Stimulated activated CD4-positive, alpha-beta T cell treated with anti-CD3 and anti-CD28 coated beads, Interleukin-1b, Interleukin-23, amount 100 ng/mL, for 48 hours (primary cell): Measurements from ENCODE around the gene CKS1B.
A peak's percentile ranks its signal among the peaks of the same experiment; 100 is the strongest.
"Not testable (repeated sequence)": the region's sequence is repeated elsewhere in the genome, so short reads cannot be mapped to it uniquely, and the experiment has no call there.

Source experiments
- DNase-seq: peaks from one replicate; pipeline ENCODE4 v3.0.0-alpha.2; 2020

Gene CKS1B

DNA sequence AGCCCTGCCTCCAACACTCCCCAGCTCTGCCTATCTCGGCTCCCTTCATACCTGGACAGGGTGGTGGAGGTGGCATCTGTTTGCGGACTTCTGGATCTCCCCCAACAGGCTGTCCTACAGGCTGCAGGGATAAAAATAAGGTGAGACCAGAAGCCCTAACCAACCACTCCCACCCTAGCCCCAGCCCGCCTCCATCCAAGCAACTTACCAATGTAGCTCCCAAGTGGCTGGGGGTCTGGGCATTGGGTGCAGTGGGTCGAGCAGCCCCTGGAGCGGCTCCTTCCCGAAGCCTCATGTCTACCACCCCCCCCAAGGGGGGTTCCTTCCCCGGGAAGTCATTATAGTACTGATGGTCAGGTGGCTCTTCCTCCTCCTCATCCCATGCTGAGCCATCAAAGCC is 8.4 kb upstream of the CKS1B start:
- DNase-seq = no peak

DNA sequence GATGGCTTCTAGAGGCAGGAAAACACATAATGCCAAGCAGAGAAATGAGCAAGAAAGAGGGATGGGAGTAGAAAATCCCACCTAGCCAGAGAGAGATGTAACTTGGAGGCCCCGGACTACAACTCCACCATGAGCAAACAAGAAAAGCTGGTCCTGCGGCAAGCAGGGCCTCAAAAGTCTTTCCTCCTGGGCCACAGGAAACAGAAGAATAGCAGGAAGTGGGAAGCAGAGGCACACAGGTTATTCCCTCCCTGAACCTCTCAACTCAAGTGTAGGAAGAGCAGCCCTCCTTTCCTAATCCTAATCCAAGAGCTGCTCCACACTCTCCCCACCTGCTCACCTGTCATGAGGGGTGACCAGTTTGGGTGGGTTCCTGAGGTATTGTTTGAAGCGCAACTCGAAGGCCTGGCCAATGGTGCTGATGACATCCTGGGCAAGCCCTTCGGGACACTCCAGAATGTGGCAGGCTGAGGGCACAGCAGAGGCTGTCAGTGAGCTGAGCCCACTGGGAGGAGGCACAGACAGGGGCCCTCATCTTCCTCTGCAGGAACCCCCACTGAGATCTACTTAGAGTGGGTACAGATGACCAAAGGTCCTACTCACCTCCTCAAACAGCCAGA is 7.0 kb upstream of the CKS1B start:
- no peak for DNase-seq

DNA sequence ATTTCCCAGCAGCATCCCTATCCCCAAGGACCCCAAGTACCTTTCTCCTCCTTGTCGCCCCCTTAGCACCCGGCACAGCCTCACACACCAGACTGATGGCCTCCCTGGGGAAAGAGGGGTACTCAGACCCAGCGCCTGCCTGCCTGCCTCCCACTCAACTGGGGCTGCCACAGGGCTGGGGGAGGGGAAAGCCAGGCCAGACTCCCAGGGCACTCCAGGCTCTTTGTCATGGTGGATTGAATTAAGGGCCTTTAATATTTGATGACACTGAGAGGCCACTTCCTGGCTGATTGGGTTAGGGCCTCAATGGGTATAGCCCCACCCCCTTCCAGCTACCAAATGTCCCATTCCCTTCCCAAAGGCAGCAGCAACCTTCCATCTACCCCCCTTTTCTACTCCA is 5.8 kb upstream of the CKS1B start:
- no peak for DNase-seq

DNA sequence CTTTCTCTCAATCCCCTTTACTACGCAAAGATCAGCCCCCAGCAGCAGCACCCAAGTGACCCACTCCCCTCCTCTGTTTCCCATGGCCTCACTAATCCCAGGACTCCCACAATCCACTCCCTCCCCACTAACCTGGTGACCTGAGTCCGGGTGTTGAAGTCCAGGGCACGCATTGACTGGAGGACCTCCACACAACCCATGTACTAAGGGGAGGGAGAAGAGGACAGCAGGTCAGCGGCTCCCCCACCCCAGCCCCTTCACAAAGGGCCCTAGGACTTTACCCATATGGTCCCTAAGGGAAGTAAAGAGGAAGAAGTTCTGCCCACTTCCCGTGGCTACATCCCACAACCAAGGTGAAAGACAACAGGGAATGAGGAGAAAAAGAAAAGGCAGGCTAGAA is 5.2 kb upstream of the CKS1B start:
- DNase-seq = no peak

GRCh38 chr1:154969860-154970452 is 4.5 kb upstream of the CKS1B start:
- DNase-seq = no peak

- DNase-seq = peak; percentile 55
These were observed 3.7 kb upstream of the CKS1B start, which contains the start of gene SHC1 for GRCh38 chr1:154970631-154971340. SHC1 (minus strand) TSS chr1:154970747; CDS start chr1:154970526, 221 bp downstream.

DNA sequence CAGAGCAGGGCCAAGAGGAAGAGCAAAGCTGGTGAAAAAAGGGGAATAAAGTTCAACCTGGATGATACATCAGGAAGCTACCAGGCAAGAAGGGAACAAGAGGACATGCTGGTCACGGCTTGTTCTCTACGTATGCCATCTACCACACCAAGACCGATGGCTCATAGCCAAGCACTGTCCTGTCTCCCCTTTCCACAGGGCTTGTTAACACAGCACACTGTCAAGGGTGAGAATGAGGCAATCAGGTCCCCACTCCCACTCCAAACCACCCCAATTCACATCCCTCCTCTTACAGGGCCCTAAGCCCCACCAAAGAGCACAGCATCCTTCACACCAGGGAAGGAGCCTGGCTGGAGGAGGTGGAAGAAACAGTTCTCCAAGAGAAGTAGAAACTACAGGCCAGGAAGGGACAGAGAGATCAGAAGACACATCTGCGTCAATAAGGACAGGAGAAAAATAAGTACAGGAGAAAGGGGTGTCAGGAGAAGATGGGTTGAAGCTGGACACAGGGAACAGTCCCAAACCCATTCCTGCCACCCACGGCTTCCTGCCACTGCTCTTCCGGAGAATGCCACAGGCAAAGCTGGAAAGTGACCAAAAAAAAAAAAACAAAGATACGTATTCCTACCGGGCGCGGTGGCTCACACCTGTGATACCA is 3.0 kb upstream of the CKS1B start:
- DNase-seq = no peak

DNA sequence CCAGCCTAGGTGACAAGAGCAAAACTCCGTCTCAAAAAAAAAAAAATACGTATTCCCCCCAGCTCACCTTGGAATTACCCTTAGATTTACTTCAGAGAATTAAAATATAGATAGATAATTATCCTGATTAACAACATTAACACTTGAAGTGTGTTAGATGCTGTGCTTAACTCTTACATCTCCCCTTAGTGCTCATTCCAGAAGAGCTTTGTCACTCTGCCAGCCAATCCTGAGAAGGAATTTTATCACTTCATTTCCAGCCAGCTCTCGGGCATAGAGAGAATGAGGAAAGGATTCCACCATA is 2.3 kb upstream of the CKS1B start:
- DNase-seq = no peak

- DNase-seq = no peak
These were observed 1.8 kb upstream of the CKS1B start for GRCh38 chr1:154972517-154973343.

DNA sequence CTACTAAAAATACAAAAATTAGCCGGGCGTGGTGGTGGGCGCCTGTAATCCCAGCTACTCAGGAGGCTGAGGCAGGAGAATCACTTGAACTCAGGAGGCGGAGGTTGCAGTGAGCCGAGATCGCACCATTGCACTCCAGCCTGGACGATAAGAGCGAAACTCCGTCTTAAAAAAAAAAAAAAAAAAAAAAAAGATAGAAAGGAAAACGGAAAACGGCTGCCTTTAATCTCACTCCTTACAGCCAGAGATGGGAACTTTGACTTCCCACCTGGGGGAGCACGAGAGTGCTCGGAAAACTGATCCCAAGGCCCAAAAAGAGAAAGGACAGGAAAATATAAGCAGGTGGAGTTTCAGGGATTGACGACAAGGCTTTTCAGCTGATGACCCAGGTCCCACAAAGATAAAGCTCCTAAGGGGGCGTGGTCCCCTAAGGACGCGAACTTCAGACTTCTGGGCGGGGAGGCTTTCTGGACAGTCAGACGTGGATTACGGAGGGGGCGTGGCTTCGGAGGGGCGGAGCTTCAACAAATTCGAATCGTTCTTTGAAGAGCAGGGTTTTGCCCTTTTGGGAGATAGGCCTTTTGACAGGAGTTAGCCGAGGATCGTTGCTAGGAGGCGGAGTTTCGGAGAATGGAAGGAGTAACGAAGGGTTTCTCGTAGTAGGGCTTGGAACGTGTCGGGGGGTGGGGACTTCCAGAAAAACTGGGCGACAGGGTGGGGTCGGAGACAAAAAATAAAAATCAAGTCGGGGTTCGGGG is 958 bp upstream of the CKS1B start:
- DNase-seq = peak; percentile 97

- DNase-seq = peak; percentile 96
These were observed 427 bp downstream of the CKS1B start for GRCh38 chr1:154974808-154975408.

DNA sequence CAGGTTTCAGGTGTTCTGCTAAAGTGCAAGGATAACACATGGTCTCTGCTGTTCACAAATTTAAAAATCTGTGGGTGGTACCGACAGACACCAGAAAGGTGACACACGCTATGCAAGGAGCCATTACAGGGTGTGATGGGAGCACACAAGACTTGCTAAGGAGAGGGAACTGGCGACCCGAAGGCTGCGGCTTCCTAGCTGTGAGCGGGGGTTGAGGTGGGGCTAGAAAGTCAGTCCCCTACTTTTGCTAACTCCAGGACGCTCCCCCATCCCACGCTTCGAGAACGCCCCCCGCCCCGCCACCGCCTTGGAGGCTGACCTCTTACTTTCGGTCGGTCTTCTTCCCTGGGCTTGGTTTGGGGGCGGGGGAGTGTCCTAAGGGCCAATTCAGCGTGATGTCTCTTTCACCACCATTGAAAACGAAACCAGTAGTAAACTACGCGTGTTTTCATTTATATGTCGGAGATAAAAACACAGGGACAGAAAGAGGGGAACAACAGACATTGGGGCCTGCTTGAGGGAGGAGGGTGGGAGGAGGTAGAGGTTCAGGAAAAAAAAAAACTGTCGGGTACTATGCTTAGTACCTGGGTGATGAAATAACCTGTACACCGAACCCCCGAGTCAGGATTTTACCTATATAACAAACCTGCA is 1.1 kb downstream of the CKS1B start:
- DNase-seq = peak; percentile 61

- not testable (repeated sequence) for DNase-seq
These were observed 3.3 kb downstream of the CKS1B start for GRCh38 chr1:154977762-154978161.

DNA sequence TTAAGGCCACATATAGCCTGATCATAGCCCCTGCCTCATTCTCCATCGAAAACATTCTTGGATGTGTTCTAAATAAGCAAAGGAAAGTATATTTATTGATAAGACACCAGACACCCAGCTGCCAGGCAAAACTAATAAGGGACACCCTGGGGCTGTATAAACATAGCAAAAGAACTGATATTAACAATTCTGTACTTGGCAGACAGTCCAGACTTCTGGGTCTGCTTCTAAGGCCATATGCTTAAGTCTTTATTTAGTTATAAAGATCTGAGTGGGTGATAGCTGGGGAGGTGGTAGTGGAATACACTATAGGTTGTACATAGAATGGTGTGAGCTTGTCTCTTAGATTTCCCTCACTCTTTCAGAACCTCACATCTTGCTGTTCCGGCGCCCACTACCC is 3.9 kb downstream of the CKS1B start:
- DNase-seq = no peak

DNA sequence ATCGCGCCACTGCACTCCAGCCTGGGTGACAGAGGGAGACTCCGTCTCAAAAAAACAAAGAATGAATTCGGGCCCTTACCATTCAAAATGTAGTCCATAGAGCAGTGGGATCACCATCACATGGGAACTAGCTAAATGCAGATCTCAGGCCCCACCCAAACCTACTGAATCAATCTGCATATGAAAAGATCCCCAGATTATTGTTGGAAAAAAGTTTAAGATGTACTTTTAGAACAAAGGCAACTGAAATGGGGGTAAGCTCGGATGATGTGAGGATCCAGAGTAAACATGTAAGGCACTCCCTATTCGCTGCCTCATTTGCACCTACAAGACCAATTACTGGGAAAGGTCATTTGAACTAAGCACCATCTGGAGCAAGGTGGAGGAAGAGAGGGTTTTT is 7.9 kb downstream of the CKS1B start:
- no peak for DNase-seq

GRCh38 chr1:154982897-154983648 is 8.6 kb downstream of the CKS1B start, which contains the start of gene FLAD1:
FLAD1 (plus strand) TSS chr1:154983344; CDS start chr1:154983695, 351 bp downstream.
- peak; percentile 97 for DNase-seq

- DNase-seq = no peak
These were observed 9.4 kb downstream of the CKS1B start for GRCh38 chr1:154983776-154984466.

GRCh38 chr1:154986736-154987135 is 12.3 kb downstream of the CKS1B start:
- not testable (repeated sequence) for DNase-seq

- DNase-seq = no peak
These were observed 12.8 kb downstream of the CKS1B start for GRCh38 chr1:154987326-154987725.
